BE2C (cell line): ENCODE measurements around the gene DCANP1.

Experiments used
- DNase-seq: peaks from one replicate; pipeline ENCODE4 v3.0.0-alpha.2; 2020
- H3K27me3 ChIP-seq: fragments of 250-450 bp; sonication (Bioruptor Pico); 2 replicates; pipeline ENCODE4 v1.5.1; 2020; ENCODE audit warnings: mild to moderate bottlenecking
- H3K36me3 ChIP-seq: fragments of 250-450 bp; sonication (Bioruptor Pico); 2 replicates; pipeline ENCODE4 v1.5.1; 2020; ENCODE audit warnings: mild to moderate bottlenecking
- H3K4me1 ChIP-seq: fragments of 250-450 bp; sonication (Bioruptor Pico); 2 replicates; pipeline ENCODE4 v1.5.1; 2020
- H3K4me3 ChIP-seq: 2 replicates; pipeline ENCODE4 v1.5.1; 2011; ENCODE audit warnings: low read depth, low read length
- H3K9me3 ChIP-seq: fragments of 250-450 bp; sonication (Bioruptor Pico); 2 replicates; pipeline ENCODE4 v1.5.1; 2020
- CTCF ChIP-seq: IDR thresholded peaks from 2 replicates; pipeline ENCODE4 v1.5.1; 2012; ENCODE audit warnings: mild to moderate bottlenecking, low read depth, low read length

Gene DCANP1

GRCh38 chr5:135446615-135447014, 533 bp downstream of the DCANP1 start:
- no peaks in the 10 kb centered on the region for H3K9me3 ChIP-seq
- no peak overlapping the region for H3K4me3 ChIP-seq
- H3K4me1 ChIP-seq, result no peaks in the 10 kb centered on the region
- peaks cover 5% of the 10 kb centered on the region for H3K27me3 ChIP-seq
- TF ChIP-seq CTCF, result no peak
- H3K36me3 ChIP-seq, result no peaks in the 10 kb centered on the region
- no peak for DNase-seq

- no peak for DNase-seq
- TF ChIP-seq CTCF, result no peak
- no peaks in the 10 kb centered on the region for H3K36me3 ChIP-seq
- H3K4me1 ChIP-seq, result no peaks in the 10 kb centered on the region
- H3K9me3 ChIP-seq, result no peaks in the 10 kb centered on the region
- no peak overlapping the region for H3K4me3 ChIP-seq
- peaks cover 3% of the 10 kb centered on the region; the same call in 1 of the 2 replicates for H3K27me3 ChIP-seq
Observed at GRCh38 chr5:135446206-135446605, 942 bp downstream of the DCANP1 start.

- no peaks in the 10 kb centered on the region for H3K9me3 ChIP-seq
- H3K36me3 ChIP-seq, result no peaks in the 10 kb centered on the region
- peaks cover 3% of the 10 kb centered on the region; the same call in 1 of the 2 replicates for H3K27me3 ChIP-seq
- no peaks in the 10 kb centered on the region for H3K4me1 ChIP-seq
- H3K4me3 ChIP-seq, result no peak overlapping the region
- no peak for DNase-seq
- no peak for TF ChIP-seq CTCF
Observed at GRCh38 chr5:135445306-135445985, 1.7 kb downstream of the DCANP1 start.

- Histone ChIP-seq H3K9me3 (no peaks in the 10 kb centered on the region), H3K4me3 (no peak overlapping the region), H3K4me1 (peaks cover 4% of the 10 kb centered on the region; the same call in 1 of the 2 replicates), H3K27me3 (peaks cover 3% of the 10 kb centered on the region; the same call in 1 of the 2 replicates), H3K36me3 (no peaks in the 10 kb centered on the region)
- no peak for TF ChIP-seq CTCF
- no peak for DNase-seq
Observed at GRCh38 chr5:135444881-135445280, 2.3 kb downstream of the DCANP1 start.

GRCh38 chr5:135444360-135444759, 2.8 kb downstream of the DCANP1 start:
- Histone ChIP-seq H3K4me1 (peaks cover 6% of the 10 kb centered on the region; the same call in 1 of the 2 replicates), H3K36me3 (no peaks in the 10 kb centered on the region), H3K4me3 (no peak overlapping the region), H3K9me3 (no peaks in the 10 kb centered on the region), H3K27me3 (peaks cover 3% of the 10 kb centered on the region; the same call in 1 of the 2 replicates)
- no peak for DNase-seq
- no peak for TF ChIP-seq CTCF
